Measurements from ENCODE around the gene SERHL2.
"Not testable (repeated sequence)": the region's sequence is repeated elsewhere in the genome, so short reads cannot be mapped to it uniquely, and the experiment has no call there.

The SERHL2 gene

GRCh38 chr22:42575996-42576574 is 22.3 kb downstream of the SERHL2 start:
- DNase-seq (ENCODE audit: low spot score), result not testable (repeated sequence)

DNA sequence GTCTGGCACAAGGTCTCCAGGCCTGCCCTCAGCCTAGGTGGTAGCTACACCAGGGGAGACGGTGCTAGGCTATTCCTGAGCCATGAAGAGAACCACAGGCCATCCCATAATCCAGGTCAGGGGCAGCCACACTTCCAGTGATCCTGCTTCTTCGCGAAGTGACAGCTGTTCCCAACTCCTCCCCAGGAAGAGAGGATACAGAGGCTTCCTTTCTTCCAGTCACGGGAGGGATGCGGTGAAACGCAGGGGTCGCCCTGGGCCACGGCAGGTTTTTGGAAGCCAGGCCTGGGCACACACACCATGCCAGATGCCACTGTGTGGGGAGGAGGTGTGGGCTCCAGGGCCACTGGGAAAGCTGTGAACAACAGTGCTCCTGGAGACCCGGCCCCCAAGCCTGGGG is 23.4 kb downstream of the SERHL2 start:
- not testable (repeated sequence) for DNase-seq (ENCODE audit: low spot score)

DNA sequence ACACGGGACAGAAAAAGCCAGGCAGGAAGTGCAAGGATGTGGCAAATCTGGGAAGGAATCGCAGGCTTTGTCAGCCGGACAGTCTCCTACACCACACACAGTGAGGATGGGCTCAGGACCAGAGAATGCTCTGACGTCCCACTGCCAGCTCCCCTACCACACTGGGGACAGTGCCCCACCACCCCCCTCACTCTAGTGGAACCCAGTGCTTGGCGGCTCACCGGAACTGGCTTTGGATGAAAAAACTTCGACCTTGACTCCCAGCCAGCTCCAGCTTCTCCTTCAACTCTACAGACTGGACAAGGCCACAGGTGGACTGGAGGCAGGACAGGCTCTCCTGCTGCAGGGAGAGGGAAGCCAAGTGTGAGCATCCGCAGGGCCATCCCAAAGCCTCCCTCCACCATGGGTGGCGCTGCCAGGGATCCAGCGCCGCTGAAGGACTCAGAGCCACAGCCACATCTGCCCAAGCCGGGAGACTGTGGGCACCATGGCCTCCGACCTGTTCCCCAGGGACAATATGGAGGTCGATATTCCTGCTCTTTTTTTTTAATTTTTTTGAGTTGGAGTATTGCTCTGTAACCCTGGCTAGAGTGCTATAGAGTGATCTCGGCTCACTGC is 24.0 kb downstream of the SERHL2 start:
- no peak for DNase-seq (ENCODE audit: low spot score)

- not testable (repeated sequence) for DNase-seq (ENCODE audit: low spot score)
These were observed 26.3 kb downstream of the SERHL2 start for GRCh38 chr22:42580040-42580439.

DNA sequence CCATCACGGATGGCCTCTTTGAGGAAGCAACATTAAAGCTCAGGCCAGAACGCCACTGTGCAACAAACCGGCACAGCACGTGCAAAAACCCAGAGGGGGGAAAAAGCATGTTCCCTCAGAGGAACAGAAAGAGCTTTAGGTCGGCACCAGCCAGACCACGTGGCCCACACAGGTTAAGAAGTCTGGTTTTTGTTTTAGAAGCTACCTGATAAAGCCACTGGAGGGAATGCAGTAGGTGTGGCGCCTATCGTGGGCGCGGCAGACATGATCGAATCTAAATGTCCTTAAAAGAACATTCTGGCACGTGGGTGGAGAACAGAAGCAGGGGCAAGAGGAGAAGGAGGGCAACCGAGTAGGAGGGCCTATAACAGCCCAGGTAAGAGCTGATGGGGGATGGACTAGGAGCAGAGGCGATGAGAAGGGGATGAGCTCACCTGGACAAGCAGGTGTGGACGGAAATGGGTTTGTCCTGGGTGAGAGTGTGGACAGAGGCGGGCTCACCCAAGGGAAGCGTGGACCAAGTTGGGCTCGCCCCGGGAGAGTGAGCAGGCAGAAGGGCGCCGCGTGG is 27.5 kb downstream of the SERHL2 start:
- DNase-seq (ENCODE audit: low spot score), result not testable (repeated sequence)

DNA sequence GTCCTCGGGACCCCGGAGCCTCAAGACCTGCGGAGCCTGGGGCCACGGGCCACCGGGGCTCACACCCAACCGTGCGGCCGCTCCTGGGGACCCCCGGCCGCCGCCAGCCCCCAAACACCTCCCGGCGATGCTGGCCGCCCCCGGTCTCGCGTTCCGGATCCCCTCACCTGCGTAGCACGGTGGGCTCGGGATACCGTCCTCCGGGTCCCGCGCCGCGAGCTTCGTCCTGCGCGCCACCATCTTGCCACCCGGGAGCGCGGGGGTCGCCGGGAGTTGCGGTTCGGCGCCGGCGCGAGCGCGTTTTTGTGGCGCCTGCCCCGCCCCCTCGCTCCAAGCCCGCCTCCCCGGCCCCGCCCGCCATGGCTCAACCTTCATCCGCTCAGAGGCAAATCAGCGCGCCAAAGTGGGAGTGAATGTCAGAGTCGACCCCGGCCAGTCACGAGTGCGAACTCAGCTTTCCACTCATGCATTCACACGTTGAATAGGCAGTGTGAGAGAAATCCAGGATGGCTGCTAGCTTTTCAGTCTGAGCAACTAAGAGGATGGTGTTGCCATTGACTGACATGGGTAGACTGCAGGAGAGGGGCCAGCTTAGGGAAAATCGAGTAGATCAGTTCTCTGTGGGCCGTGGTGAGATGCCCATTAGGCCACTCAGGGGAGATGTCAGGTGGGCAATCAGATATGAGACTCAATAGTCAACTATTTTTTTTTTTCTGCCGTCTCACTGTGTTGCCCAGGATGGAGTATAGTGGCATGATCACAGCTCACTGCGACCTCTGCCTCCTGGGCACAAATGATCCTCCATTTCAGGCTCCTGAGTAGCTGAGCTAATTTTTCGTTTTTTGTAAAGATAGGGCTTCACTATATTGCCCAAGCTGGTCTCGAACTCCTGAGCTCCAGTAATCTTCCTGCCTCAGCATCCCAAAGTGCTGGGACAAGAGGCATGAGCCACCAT is 28.3 kb downstream of the SERHL2 start:
- DNase-seq (ENCODE audit: low spot score), result peak; percentile 84

- no peak for DNase-seq (ENCODE audit: low spot score)
These were observed 29.2 kb downstream of the SERHL2 start for GRCh38 chr22:42582987-42583386.

GRCh38 chr22:42584364-42584940 is 30.7 kb downstream of the SERHL2 start:
- no peak for DNase-seq (ENCODE audit: low spot score)

GRCh38 chr22:42585096-42585495 is 31.3 kb downstream of the SERHL2 start:
- no peak for DNase-seq (ENCODE audit: low spot score)

GRCh38 chr22:42586381-42586780 is 32.6 kb downstream of the SERHL2 start:
- DNase-seq (ENCODE audit: low spot score), result no peak

DNA sequence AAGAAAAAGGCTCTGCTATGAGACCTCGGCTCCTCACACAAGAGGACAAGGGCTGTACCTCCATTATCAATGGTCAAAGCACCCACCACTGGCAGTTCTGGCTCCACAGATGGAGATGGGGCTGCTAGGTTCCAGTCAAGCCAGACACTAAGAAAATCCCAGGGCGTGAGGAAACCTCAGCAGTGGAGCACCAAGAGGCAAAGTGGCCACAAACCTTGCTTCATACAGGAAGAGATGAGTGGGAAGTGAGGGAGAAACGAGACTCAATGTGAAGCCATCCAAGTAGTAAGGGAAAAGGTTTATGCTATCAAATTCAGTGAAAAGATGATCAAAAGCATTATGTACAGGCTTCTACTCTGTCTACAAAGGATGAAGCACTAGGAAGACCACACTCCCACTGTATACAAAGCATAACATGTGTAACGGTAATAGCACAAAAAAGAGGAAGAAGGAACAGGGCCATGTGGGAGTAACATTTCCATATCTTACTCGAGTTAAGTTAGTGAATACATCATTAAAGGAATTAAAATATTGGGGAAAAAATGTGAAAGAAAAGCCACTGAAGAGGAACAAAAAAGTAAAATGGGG is 33.9 kb downstream of the SERHL2 start:
- no peak for DNase-seq (ENCODE audit: low spot score)

DNA sequence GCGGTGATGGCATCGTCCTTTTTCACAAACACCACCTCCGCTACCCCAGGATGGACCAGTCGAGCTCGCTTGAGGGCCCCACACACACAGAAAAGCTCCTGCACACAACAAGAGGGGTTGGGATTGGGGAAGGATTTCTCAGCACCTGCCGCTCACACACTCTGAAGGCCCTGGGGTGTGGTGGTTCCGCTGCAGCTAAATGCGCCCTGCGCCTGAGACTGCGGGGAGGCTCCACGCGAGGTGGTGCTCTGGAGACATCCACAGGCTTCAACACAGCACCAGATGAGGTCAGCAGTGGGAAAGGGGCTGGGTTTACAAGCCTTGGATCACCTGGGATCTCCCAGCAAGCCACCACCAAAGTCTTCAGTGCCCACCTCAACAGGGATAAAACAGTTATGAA is 38.2 kb downstream of the SERHL2 start:
- no peak for DNase-seq (ENCODE audit: low spot score)

GRCh38 chr22:42595434-42595833 is 41.7 kb downstream of the SERHL2 start:
- no peak for DNase-seq (ENCODE audit: low spot score)

- no peak for DNase-seq (ENCODE audit: low spot score)
These were observed 42.6 kb downstream of the SERHL2 start for GRCh38 chr22:42596336-42596735.

- DNase-seq (ENCODE audit: low spot score), result no peak
These were observed 43.2 kb downstream of the SERHL2 start for GRCh38 chr22:42596863-42597530.

- no peak for DNase-seq (ENCODE audit: low spot score)
These were observed 48.2 kb downstream of the SERHL2 start for GRCh38 chr22:42601879-42602465.

DNA sequence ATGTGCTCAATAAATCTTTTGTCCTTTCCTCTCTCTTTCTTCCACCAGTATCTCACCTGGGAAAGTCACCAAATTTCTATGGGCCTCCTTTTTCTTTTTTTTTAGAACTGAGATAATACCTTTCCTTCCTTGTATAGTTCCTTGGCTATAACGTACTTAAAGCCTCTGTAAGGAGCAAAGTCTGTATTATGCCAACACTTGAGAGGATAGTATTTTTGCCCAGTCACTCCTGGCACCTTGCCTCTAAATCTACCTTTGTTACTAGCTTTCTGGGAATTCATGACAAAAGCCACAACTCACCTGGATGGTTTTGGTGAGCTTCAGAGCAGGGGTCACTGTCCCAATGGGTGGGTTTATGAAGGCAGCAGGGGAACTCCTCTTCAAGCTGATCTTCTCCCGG is 48.7 kb downstream of the SERHL2 start:
- DNase-seq (ENCODE audit: low spot score), result no peak

DNA sequence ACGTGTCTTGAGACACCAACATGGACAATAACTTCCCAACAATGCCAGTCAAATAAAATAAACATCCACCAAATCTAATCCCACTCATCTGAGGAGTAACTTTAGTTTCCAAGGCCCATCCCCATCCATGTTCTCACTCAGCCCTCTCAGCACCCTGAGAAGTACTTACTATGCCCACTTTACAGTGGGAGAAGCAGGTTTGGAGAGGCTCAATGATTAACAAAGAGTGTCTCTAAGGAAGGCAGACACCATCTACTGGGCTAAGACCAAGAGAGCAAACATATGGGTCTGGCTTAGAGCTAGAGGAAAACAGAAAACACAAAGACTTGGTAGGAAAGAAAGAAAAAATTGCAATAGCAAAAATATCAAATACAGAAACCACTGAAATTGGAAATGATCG is 49.7 kb downstream of the SERHL2 start:
- DNase-seq (ENCODE audit: low spot score), result no peak

GRCh38 chr22:42604403-42604802 is 50.6 kb downstream of the SERHL2 start:
- no peak for DNase-seq (ENCODE audit: low spot score)

GRCh38 chr22:42607641-42608040 is 53.9 kb downstream of the SERHL2 start:
- not testable (repeated sequence) for DNase-seq (ENCODE audit: low spot score)

Measured in germinal center (tissue), 1 donor.